RWPE1 (cell line): ENCODE results near the gene PRKAR1A.

Experiments
- CTCF ChIA-PET: fragments of 350-600 bp; sonication (Branson Sonifier 250); formaldehyde crosslinking; extraction: SDS; loops from one replicate; lab custom pipeline; 2021; lab: Yijun Ruan, JAX
- POLR2A ChIA-PET: fragments of 400-600 bp; formaldehyde crosslinking; extraction: SDS; loops from one replicate; lab custom pipeline; 2020; ENCODE audit warnings: antibody characterized with exemption; ENCODE audit not compliant: low non-redundant PET; lab: Yijun Ruan, JAX
- DNase-seq: peaks from one replicate; pipeline ENCODE4 v3.0.0; 2012; ENCODE audit warnings: low spot score
- H3K27ac ChIP-seq: fragments of 450-650 bp; 2 replicates; pipeline ENCODE4 v1.5.1; 2017
- CTCF ChIP-seq: fragments of 450-650 bp; conservative IDR thresholded peaks from 2 replicates; pipeline ENCODE4 v1.5.1; 2017; ENCODE audit warnings: low read depth, mild to moderate bottlenecking

PRKAR1A gene

GRCh38 chr17:68497885-68498319 lies 14.3 kb upstream of the PRKAR1A start:
- CTCF ChIA-PET, result interaction anchor here (0.6 kb wide), 1 partner anchor 202 kb away, joined by 4 read pairs; no protein-coding TSS in a partner anchor
- DNase-seq, result no peak
- POLR2A ChIA-PET, result no interaction called here
- no peak overlapping the region for H3K27ac ChIP-seq
- TF ChIP-seq CTCF, result no peak

GRCh38 chr17:68498479-68499326 lies 13.5 kb upstream of the PRKAR1A start:
- CTCF ChIA-PET, result interaction anchor here (0.7 kb wide), 1 partner anchor 28 kb away, joined by 4 read pairs; no protein-coding TSS in a partner anchor
- DNase-seq, result no peak
- POLR2A ChIA-PET, result no interaction called here
- no peak for TF ChIP-seq CTCF
- no peak overlapping the region for H3K27ac ChIP-seq

- TF ChIP-seq CTCF, result no peak
- ChIA-PET POLR2A (no interaction called here), CTCF (no interaction called here)
- H3K27ac ChIP-seq, result no peak overlapping the region
- no peak for DNase-seq
Observed at GRCh38 chr17:68499587-68499986, 12.6 kb upstream of the PRKAR1A start.

- POLR2A ChIA-PET, result no interaction called here
Observed at GRCh38 chr17:68501074-68501473, 11.2 kb upstream of the PRKAR1A start.

GRCh38 chr17:68505951-68506350 lies 6.3 kb upstream of the PRKAR1A start:
- ChIA-PET POLR2A (no interaction called here), CTCF (no interaction called here)
- DNase-seq, result no peak
- no peak for TF ChIP-seq CTCF
- H3K27ac ChIP-seq, result no peak overlapping the region

More at GRCh38 chr17:68501074-68501473, 11.2 kb upstream of the PRKAR1A start:
- DNase-seq, result no peak
- no peak for TF ChIP-seq CTCF
- CTCF ChIA-PET, result no interaction called here
- no peak overlapping the region for H3K27ac ChIP-seq

GRCh38 chr17:68507576-68507975 lies 4.7 kb upstream of the PRKAR1A start:
- CTCF ChIA-PET, result no interaction called here
- no peak for DNase-seq

More at GRCh38 chr17:68507576-68507975, 4.7 kb upstream of the PRKAR1A start:
- no peak overlapping the region for H3K27ac ChIP-seq
- no peak for TF ChIP-seq CTCF
- POLR2A ChIA-PET, result no interaction called here
